ENCODE data around the gene HEMGN.
"Not testable (repeated sequence)": the region's sequence is repeated elsewhere in the genome, so short reads cannot be mapped to it uniquely, and the experiment has no call there.

HEMGN gene, protein sequence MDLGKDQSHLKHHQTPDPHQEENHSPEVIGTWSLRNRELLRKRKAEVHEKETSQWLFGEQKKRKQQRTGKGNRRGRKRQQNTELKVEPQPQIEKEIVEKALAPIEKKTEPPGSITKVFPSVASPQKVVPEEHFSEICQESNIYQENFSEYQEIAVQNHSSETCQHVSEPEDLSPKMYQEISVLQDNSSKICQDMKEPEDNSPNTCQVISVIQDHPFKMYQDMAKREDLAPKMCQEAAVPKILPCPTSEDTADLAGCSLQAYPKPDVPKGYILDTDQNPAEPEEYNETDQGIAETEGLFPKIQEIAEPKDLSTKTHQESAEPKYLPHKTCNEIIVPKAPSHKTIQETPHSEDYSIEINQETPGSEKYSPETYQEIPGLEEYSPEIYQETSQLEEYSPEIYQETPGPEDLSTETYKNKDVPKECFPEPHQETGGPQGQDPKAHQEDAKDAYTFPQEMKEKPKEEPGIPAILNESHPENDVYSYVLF

DNA sequence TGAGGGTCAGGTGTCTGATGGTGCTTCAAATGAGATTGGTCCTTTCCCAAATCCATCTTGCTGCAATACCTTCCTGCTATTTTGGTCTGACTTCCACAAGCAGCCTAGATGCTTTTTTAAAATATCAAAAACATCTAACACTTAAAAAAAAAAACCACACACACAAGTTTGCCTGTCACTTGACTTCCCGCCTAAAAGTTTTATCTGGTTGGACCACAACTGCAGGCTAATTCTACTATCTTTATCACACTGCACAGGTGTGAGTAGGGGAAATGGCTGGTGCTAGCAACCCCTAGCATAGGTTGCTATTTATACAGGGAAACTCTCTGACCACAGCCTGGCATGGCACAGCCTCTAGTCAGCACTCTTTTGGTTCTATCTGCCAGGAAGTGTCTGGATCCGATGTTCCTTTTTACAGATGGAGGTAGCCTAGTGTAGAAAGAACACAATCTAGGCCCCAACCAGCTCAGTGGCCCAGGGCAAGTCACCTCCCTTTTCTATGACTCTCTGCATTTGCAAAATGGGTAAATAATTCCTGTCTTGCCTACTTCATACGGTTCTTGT lies at the start of gene HEMGN:
Gene HEMGN (minus strand): TSS at position 92 of the 564 bp plus-strand sequence. CDS start 36 bp downstream, at position 56.
- DNase-seq: no peak

DNA sequence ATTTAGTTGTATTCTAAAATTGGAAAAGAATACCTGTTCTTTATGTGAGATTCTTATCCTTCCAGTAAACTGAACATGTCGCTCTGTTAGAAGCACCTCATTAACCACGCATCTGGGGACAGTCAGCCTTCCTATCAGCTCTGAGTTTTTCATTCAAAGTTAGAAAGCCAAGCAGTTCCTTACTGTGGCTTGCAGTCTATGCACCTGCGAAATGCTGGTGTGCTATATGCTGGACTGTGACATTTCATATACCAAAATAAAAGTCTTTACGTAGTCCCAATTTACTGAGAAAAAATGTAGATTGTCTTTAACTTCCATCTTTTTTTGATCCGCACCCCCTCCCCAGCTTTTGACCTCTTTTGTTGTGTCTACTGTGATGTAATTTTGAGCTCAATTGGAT lies 49.5 kb upstream of the HEMGN start:
- DNase-seq: no peak

DNA sequence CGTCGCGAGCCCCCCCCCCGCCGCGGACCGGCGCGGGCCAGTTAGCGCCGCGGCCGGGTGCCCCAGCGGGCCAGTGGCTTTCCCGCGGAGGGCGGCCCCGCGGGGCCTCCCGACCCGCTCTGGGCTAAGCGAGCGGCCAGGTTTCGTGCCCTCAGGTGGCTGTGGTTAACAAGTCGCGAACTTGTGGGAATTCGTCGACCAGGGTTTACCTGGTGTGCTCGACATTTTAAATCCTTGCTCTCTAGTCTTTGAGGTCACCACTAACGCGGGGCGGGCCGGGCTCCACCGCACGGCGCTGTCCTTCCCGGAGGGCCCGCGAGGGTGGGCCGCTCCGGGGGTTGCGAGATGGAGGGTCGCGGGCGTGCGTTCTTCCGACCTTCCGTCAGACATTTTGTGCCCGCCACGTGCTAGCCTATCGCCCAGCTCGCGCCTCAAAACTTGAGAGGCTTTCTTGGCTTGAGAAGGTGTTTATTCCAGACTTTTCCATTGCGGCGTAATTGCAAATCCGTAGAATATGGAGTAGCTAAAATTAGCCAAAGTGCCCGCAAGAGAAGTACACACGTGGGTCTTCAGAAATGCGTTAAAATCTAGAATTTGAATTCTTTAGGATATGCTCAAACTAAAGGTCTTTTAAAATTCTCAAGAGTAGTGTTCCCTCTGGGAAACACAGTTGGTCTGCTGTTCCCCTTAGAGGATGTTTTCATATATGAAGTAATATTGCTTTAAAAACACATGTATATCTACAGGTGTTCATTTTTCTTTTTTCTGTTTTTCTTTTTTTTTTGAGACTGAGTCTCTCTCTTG lies 47.3 kb upstream of the HEMGN start:
- DNase-seq: no peak

- DNase-seq: peak; percentile 41
Observed at GRCh38 chr9:97984188-97985057, 46.5 kb upstream of the HEMGN start.

DNA sequence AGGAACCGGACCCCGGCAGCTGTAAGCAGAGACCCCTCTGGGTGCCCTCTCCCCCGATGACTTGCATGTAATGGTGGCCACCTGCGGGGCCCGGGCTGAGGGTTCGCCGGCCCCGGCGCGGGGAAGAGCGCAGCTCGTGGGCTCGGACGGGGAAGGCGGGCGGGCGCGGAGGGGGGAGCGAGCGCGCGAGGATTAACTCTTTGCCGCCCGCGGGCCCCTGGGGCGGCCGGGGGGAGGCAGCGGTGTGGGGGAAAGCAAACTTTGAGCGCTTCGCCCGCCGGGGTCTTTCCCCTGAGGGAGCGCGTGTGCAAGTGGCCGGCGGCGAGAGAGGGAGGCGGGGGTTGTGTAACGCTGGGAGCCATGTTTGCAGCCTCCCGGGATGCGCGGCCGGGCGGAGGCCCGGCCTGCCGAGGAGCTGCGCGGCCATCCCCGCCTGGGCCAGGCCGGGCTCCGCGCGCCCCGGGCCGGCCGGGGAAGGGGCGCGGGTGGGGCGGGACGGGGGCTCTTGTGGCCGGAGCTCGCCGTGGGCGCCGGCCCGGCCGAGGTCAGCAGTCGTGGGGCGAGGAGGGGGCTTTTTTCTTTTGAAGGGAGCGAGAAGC lies 45.7 kb upstream of the HEMGN start:
- DNase-seq: peak; percentile 21

DNA sequence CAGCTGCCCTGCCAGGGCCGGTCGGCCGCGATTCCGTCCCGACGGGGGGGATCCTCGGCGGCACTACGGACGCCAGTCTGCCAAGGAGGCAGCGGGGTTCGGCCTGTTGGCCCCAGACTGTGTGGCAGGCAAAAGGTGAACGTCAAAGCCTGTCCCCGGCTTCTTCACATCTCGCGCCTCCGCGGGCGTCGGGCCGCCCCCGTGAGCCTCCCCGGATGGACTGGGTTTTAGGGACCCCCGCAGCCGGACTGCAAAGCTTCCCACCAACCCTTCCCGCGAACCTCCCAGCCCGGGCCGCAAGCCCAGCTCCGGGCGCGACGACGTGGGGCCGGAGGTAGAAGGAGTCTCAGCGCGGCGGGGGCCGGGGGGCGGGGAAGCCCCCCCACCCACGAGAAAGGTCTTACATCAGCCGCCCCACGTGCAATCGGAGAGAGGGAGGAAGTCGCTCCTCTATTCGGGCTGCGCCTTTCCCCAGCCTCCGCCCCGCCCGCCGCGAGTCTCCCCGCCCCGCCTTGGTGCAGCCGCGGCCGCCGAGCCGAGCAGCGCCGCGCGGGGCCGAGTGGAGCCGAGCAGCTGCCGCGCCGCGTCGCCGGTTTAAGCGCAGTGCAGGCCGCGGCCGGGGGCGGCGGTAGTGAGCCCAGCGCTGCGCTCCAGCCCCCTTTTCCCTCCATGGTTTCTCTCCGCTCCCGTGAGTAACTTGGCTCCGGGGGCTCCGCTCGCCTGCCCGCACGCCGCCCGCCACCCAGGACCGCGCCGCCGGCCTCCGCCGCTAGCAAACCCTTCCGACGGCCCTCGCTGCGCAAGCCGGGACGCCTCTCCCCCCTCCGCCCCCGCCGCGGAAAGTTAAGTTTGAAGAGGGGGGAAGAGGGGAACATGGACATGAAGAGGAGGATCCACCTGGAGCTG lies 45.0 kb upstream of the HEMGN start, which contains the start of gene ANP32B:
Gene ANP32B (plus strand): TSS at position 659 of the 906 bp plus-strand sequence. CDS start 215 bp downstream, at position 874.
- DNase-seq: peak; percentile 80

DNA sequence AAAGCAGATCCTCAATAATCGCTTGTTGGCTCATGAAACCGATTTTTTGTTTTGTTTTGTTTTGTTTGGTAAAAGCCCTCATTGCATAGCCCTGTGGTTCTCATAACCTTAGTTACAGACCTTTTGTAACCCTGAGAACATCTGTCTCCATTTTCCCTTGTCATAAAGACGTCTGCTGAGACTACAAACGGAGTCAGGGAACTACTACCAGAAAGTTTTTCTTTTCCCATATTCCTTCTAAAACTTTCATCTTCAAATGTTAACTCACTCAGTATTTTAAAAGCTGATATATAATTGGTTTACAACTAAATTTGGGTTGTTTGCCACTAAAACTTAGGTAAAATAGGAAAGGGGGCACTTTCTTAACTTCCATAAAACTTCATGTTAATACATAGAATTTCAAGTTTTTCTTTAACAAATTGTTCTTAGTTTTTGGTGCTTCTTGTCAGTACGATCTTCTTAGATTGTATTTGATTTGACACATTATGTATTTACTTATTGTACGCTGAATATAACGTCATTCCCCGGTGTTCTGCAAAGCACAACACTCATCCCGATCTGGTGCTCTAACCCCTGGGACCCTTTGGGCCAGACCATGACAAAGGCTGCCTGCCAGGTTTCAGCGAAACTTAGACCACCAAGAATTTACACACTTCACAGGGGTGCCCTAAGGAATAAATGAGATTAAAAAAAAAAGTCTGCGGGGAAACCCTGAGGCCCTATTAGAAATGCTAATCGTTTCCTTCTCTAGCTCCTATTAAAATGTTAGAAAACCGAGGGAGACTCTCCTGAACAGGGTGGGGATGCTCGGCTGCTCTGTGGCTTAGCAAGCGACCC lies 44.1 kb upstream of the HEMGN start:
- no peak for DNase-seq

DNA sequence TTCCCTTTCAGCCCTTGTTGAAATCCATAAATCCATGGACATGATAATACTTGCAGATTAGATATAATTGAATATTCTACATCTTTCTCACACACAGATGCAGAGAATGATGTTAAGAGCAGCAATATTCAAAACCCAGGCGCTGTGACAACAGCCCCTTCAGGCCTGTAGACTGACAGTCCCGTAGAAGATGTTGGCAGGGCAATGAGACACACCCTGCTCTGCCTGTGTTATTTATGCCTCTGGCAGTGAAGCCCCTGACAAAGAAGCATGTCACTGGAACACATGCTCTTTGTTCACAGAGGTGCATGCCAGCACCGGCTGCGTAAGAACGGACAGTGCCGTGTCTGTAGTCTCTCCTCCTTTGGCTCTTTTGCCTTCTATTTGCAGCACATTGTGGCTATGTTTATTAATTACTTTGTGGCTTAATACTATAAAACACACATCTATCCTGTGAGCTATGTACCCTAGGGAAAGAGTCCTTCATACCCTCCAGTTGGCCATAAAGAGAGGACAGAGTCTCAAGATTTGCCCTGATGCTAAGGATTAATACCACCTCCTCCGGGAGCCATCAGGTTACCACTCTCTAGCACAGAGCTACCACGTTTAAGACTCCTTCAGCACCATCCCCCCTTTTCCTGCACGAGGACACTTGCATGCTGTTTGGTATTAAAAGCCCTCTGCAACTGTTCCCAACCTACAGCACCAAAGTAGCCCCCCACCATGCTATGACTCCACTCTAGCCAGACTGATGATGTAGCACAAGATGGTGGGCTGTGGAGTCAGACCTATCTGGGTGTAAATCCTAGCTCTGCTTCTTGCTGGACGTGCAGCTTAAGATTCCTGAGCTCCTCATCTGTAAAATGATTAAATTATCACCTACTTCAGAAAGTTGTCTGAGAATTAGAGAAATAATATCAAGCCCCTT lies 43.2 kb upstream of the HEMGN start:
- DNase-seq: no peak

GRCh38 chr9:97980479-97980803 lies 42.5 kb upstream of the HEMGN start:
- DNase-seq: no peak

GRCh38 chr9:97979788-97980478 lies 42.0 kb upstream of the HEMGN start:
- DNase-seq: no peak

DNA sequence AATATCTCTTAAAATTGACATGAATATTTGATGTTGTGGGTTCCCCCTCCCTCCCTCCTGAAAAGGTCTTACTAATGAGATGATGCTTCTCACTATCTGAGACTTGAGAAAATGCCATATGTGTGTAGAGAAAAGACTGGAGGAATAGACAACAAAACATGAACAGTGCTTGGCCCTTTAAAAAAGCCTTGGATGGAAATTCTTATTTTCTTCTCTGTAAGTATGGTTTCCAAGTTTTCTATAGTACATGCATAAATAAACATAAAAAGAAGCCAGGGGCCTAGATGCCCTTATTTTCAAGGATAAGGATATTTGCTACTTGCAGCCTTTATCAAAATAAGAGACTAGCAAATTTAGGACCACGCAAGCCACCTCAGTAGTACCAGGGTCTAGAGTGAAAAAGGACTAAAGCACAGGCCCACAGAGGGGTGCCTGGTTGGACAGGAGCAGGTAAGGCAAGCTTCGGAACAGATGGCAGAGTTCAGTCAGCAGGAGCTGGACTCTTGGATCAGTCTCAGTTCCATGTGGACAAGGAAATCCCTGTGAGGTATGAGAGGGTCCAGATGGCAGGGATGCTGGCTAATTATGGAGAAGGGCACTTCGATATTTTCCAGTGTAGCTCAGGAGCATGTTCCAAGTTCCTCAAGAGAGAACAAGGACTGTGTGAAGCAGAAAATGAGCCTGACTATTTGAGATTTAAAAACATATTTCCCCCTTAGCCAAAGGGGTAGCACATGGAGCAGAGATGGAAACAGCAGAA lies 40.6 kb upstream of the HEMGN start:
- no peak for DNase-seq

- DNase-seq: not testable (repeated sequence)
Observed at GRCh38 chr9:97976633-97977032, 38.7 kb upstream of the HEMGN start.

- DNase-seq: no peak
Observed at GRCh38 chr9:97975376-97975775, 37.4 kb upstream of the HEMGN start.

GRCh38 chr9:97972753-97973152 lies 34.8 kb upstream of the HEMGN start:
- no peak for DNase-seq

- no peak for DNase-seq
Observed at GRCh38 chr9:97970165-97970564, 32.2 kb upstream of the HEMGN start.

GRCh38 chr9:97969014-97969413 lies 31.0 kb upstream of the HEMGN start:
- DNase-seq: no peak

- no peak for DNase-seq
Observed at GRCh38 chr9:97966493-97966892, 28.5 kb upstream of the HEMGN start.

DNA sequence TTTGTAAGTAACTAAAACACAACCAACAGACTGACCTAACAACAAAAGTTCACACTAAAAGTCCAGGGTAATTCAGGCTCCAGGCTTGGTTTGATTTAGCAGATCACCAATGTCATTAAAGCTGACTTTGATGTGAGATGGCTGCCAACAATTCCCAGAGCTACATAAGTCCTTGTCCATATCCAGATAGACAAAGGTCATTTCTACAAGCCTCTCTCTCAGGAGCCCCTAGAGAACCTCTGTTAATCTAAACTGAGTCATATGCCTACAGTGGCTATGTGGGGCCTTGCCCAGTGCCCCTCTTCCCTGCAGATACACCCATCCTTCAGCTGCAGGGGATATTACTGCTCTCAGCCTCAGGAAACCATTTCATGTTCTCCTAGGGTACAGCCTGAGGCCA lies 26.9 kb upstream of the HEMGN start:
- no peak for DNase-seq
